Parathyroid adenoma (tissue), 2 donors: ENCODE data around the gene GRAP.

Experiments
- H2AFZ ChIP-seq: fragments of 300-600 bp; sonication (generic); one replicate; pipeline ENCODE4 v1.7.0; 2017; ENCODE audit warnings: antibody characterized with exemption, mild to moderate bottlenecking
- H3K27ac ChIP-seq: fragments of 300-600 bp; sonication (generic); one replicate; pipeline ENCODE4 v1.7.0; 2017
- H3K27me3 ChIP-seq: fragments of 300-600 bp; sonication (generic); one replicate; pipeline ENCODE4 v1.7.0; 2017; ENCODE audit warnings: low read length; ENCODE audit not compliant: control insufficient read depth, insufficient read depth
- H3K36me3 ChIP-seq: fragments of 300-600 bp; sonication (generic); one replicate; pipeline ENCODE4 v1.7.0; 2017; ENCODE audit warnings: low read length; ENCODE audit not compliant: control insufficient read depth, insufficient read depth
- H3K4me1 ChIP-seq: fragments of 300-600 bp; sonication (generic); one replicate; pipeline ENCODE4 v1.7.0; 2017; ENCODE audit warnings: control low read depth
- H3K4me2 ChIP-seq: fragments of 300-600 bp; sonication (generic); one replicate; pipeline ENCODE4 v1.7.0; 2017; ENCODE audit warnings: low read length
- H3K4me3 ChIP-seq: fragments of 300-600 bp; sonication (generic); one replicate; pipeline ENCODE4 v1.7.0; 2017; ENCODE audit warnings: low read depth, low read length
- H3K79me2 ChIP-seq: fragments of 300-600 bp; sonication (generic); one replicate; pipeline ENCODE4 v1.7.0; 2017; ENCODE audit warnings: control low read depth
- H3K9ac ChIP-seq: fragments of 300-600 bp; sonication (generic); one replicate; pipeline ENCODE4 v1.7.0; 2017; ENCODE audit warnings: mild to moderate bottlenecking
- H3K9me3 ChIP-seq: fragments of 300-600 bp; sonication (generic); one replicate; pipeline ENCODE4 v1.7.0; 2017; ENCODE audit warnings: low read length; ENCODE audit not compliant: control insufficient read depth
- CTCF ChIP-seq: fragments of 300-600 bp; sonication (generic); IDR thresholded peaks from one replicate; pipeline ENCODE4 v1.7.0; 2017; ENCODE audit warnings: antibody characterized with exemption, mild to moderate bottlenecking
- donor health status: primary hyperparathyroidism.

Gene GRAP

GRCh38 chr17:18999394-18999793 lies 47.4 kb downstream of the GRAP start:
- Histone ChIP-seq H3K27ac (no peak overlapping the region), H3K4me1 (peaks cover 16% of the 10 kb centered on the region), H3K27me3 (no peaks in the 10 kb centered on the region), H2AFZ (no peak overlapping the region), H3K9me3 (no peaks in the 10 kb centered on the region), H3K36me3 (no peaks in the 10 kb centered on the region), H3K4me3 (no peak overlapping the region), H3K4me2 (no peak overlapping the region), H3K9ac (no peak overlapping the region), H3K79me2 (peaks cover 9% of the 10 kb centered on the region)
- no peak for TF ChIP-seq CTCF

- no peak overlapping the region for H2AFZ ChIP-seq
- H3K27ac ChIP-seq: no peak overlapping the region
- H3K27me3 ChIP-seq: no peaks in the 10 kb centered on the region
- peaks cover 14% of the 10 kb centered on the region for H3K79me2 ChIP-seq
- no peak for TF ChIP-seq CTCF
- peaks cover 16% of the 10 kb centered on the region for H3K4me1 ChIP-seq
- H3K4me3 ChIP-seq: no peak overlapping the region
- no peak overlapping the region for H3K4me2 ChIP-seq
- no peak overlapping the region for H3K9ac ChIP-seq
- no peaks in the 10 kb centered on the region for H3K9me3 ChIP-seq
- H3K36me3 ChIP-seq: no peaks in the 10 kb centered on the region
These were observed 49.0 kb downstream of the GRAP start for GRCh38 chr17:18997650-18998196.

GRCh38 chr17:18996458-18996857 lies 50.3 kb downstream of the GRAP start:
- Histone ChIP-seq H3K9me3 (no peaks in the 10 kb centered on the region), H3K27ac (no peak overlapping the region), H3K9ac (no peak overlapping the region), H3K79me2 (peaks cover 14% of the 10 kb centered on the region), H3K27me3 (no peaks in the 10 kb centered on the region), H3K4me1 (peaks cover 12% of the 10 kb centered on the region), H2AFZ (no peak overlapping the region), H3K4me3 (no peak overlapping the region), H3K36me3 (no peaks in the 10 kb centered on the region), H3K4me2 (no peak overlapping the region)
- no peak for TF ChIP-seq CTCF

GRCh38 chr17:18995220-18995619 lies 51.5 kb downstream of the GRAP start:
- H3K27me3 ChIP-seq: no peaks in the 10 kb centered on the region
- no peak overlapping the region for H3K4me3 ChIP-seq
- H3K36me3 ChIP-seq: no peaks in the 10 kb centered on the region
- no peak overlapping the region for H3K9ac ChIP-seq
- H3K4me2 ChIP-seq: no peak overlapping the region
- H3K9me3 ChIP-seq: no peaks in the 10 kb centered on the region
- no peak overlapping the region for H3K27ac ChIP-seq
- no peak overlapping the region for H2AFZ ChIP-seq
- peaks cover 11% of the 10 kb centered on the region for H3K79me2 ChIP-seq
- no peak for TF ChIP-seq CTCF
- H3K4me1 ChIP-seq: no peaks in the 10 kb centered on the region

- no peaks in the 10 kb centered on the region for H3K4me1 ChIP-seq
- H3K4me2 ChIP-seq: no peak overlapping the region
- no peaks in the 10 kb centered on the region for H3K9me3 ChIP-seq
- no peak for TF ChIP-seq CTCF
- peaks cover 5% of the 10 kb centered on the region for H3K79me2 ChIP-seq
- no peak overlapping the region for H3K27ac ChIP-seq
- H3K36me3 ChIP-seq: no peaks in the 10 kb centered on the region
- no peaks in the 10 kb centered on the region for H3K27me3 ChIP-seq
- H2AFZ ChIP-seq: no peak overlapping the region
- no peak overlapping the region for H3K9ac ChIP-seq
- no peak overlapping the region for H3K4me3 ChIP-seq
These were observed 52.1 kb downstream of the GRAP start for GRCh38 chr17:18994631-18995030.
